Upper lobe of left lung (tissue), 6 donors: ENCODE measurements around the gene LCE6A. TPM values are rescaled to one million over a fixed set of nuclear protein-coding genes. Genes with fewer than 3 reads are reported as not detected.
A peak's percentile ranks its signal among the peaks of the same experiment; 100 is the strongest.

Source experiments
- ATAC-seq, 2 donors: fragments of 200-7000 bp; cut with Tn5 transposase; one replicate each; pipeline ENCODE4 v1.9.1; 2022; ENCODE audit warnings: mild to moderate bottlenecking in 2 of 2, moderate library complexity in 2 of 2; ENCODE audit not compliant: low FRiP score in 2 of 2
- DNase-seq, 2 donors: peaks; one replicate each; pipeline ENCODE4 v3.0.0-alpha.2; 2019 to 2020
- H3K27ac ChIP-seq, 4 donors: fragments of 200-600 bp; sonication (generic); one replicate each; pipeline ENCODE4 v1.5.1; 2016 to 2019
- H3K27me3 ChIP-seq, 4 donors: fragments of 200-600 bp; sonication (generic); one replicate each; pipeline ENCODE4 v1.5.1; 2017 to 2019
- H3K36me3 ChIP-seq, 4 donors: fragments of 200-600 bp; sonication (generic); one replicate each; pipeline ENCODE4 v1.5.1; 2016 to 2019
- H3K4me1 ChIP-seq, 4 donors: fragments of 200-600 bp; sonication (generic); one replicate each; pipeline ENCODE4 v1.5.1; 2018 to 2019
- H3K4me3 ChIP-seq, 4 donors: fragments of 200-600 bp; sonication (generic); one replicate each; pipeline ENCODE4 v1.5.1; 2017 to 2019; ENCODE audit warnings: mild to moderate bottlenecking in 2 of 4, moderate library complexity in 1 of 4
- H3K9me3 ChIP-seq, 4 donors: fragments of 200-600 bp; sonication (generic); one replicate each; pipeline ENCODE4 v1.5.1; 2018 to 2019
- CTCF ChIP-seq, 6 experiments: fragments of 450-650 bp in 4 of 6; fragments of 200-600 bp in 2 of 6; sonication (generic) in 2 of 6; IDR thresholded peaks; one replicate each; pipeline ENCODE4 v1.5.1; 2016 to 2019; ENCODE audit warnings: antibody characterized with exemption in 6 of 6
- EP300 ChIP-seq, 4 donors: sonication (generic); formaldehyde crosslinking; IDR thresholded peaks; one replicate each; pipeline ENCODE4 v1.5.1; 2017; ENCODE audit warnings: antibody characterized with exemption in 4 of 4, control low read depth in 2 of 4
- POLR2A ChIP-seq, 4 donors: fragments of 450-650 bp; IDR thresholded peaks; one replicate each; pipeline ENCODE4 v1.5.1; 2016 to 2017; ENCODE audit warnings: antibody characterized with exemption in 4 of 4, mild to moderate bottlenecking in 2 of 4
- POLR2AphosphoS5 ChIP-seq, 2 donors: sonication (generic); formaldehyde crosslinking; IDR thresholded peaks; one replicate each; pipeline ENCODE4 v1.5.1; 2017; ENCODE audit warnings: antibody characterized with exemption in 2 of 2
- WGBS, 2 donors: methylation state at CpG; one replicate each; pipeline ENCODE4 v1.1.5; 2017 to 2018; 5-methylcytosine and 5-hydroxymethylcytosine counted together
- total RNA-seq, 6 donors: library from RNA; depleted of rRNA in 4 of 6; stranded (reverse); fragments of >200 nt in 4 of 6; gene quantifications; one replicate each; pipeline versions ENCODE4 v1.1.0 to v1.2.1, GENCODE V29; 2016 to 2021
- donor health status: DM: no; HTN: no; CAD: no; lungs with moderate emphysema.
- donor health status: DM: no; HTN: yes; CAD: no; lungs with severe emphysema.

Gene LCE6A
- total RNA-seq, 6 donors from 2014 or later, result not detected

- TF ChIP-seq POLR2A (IDR thresholded peaks at IDR 0.05) (no peak), CTCF (IDR thresholded peaks at IDR 0.05) (no peak), POLR2AphosphoS5 (IDR thresholded peaks at IDR 0.05) (no peak), EP300 (IDR thresholded peaks at IDR 0.05) (no peak)
- DNase-seq (no peak), ATAC-seq (no peak)
- no peaks in the 10 kb centered on the region for H3K27me3 ChIP-seq
- H3K4me3 ChIP-seq, result no peak overlapping the region
- no peaks in the 10 kb centered on the region for H3K4me1 ChIP-seq
- 77 to 80% methylated on average over 3 of the region's 3 CpGs for WGBS, 2 donors
- H3K36me3 ChIP-seq, result no peaks in the 10 kb centered on the region
- no peaks in the 10 kb centered on the region for H3K9me3 ChIP-seq
- no peak overlapping the region for H3K27ac ChIP-seq
Observed at GRCh38 chr1:152860129-152860528, 17.5 kb downstream of the LCE6A start.

- Histone ChIP-seq H3K27ac (no peak overlapping the region), H3K36me3 (no peaks in the 10 kb centered on the region), H3K27me3 (no peaks in the 10 kb centered on the region), H3K4me3 (no peak overlapping the region), H3K4me1 (no peaks in the 10 kb centered on the region), H3K9me3 (no peaks in the 10 kb centered on the region)
- TF ChIP-seq CTCF (IDR thresholded peaks at IDR 0.05) (no peak), POLR2A (IDR thresholded peaks at IDR 0.05) (no peak), POLR2AphosphoS5 (IDR thresholded peaks at IDR 0.05) (no peak), EP300 (IDR thresholded peaks at IDR 0.05) (no peak)
- DNase-seq, result no peak
- no peak for ATAC-seq
- 75 to 76% methylated on average over 4 of the region's 4 CpGs for WGBS, 2 donors
Observed at GRCh38 chr1:152861374-152861773, 18.7 kb downstream of the LCE6A start.

- TF ChIP-seq CTCF (IDR thresholded peaks at IDR 0.05) (no peak), EP300 (IDR thresholded peaks at IDR 0.05) (no peak), POLR2A (IDR thresholded peaks at IDR 0.05) (no peak), POLR2AphosphoS5 (IDR thresholded peaks at IDR 0.05) (no peak)
- Histone ChIP-seq H3K36me3 (no peaks in the 10 kb centered on the region), H3K27ac (no peak overlapping the region), H3K9me3 (no peaks in the 10 kb centered on the region), H3K4me3 (no peak overlapping the region), H3K27me3 (no peaks in the 10 kb centered on the region), H3K4me1 (no peaks in the 10 kb centered on the region)
- no peak for DNase-seq
- ATAC-seq, result no peak
Observed at GRCh38 chr1:152864443-152864842, 21.8 kb downstream of the LCE6A start.

- H3K36me3 ChIP-seq, result no peaks in the 10 kb centered on the region
- no peak overlapping the region for H3K27ac ChIP-seq
- ATAC-seq, result no peak
- TF ChIP-seq POLR2A (IDR thresholded peaks at IDR 0.05) (no peak), CTCF (IDR thresholded peaks at IDR 0.05) (no peak)
- WGBS, 2 donors, result 72 to 87% methylated on average over 2 of the region's 2 CpGs
- no peaks in the 10 kb centered on the region for H3K27me3 ChIP-seq
- no peak for DNase-seq
- H3K9me3 ChIP-seq, result no peaks in the 10 kb centered on the region
- no peaks in the 10 kb centered on the region for H3K4me1 ChIP-seq
- H3K4me3 ChIP-seq, result no peak overlapping the region
Observed at GRCh38 chr1:152866321-152866720, 23.7 kb downstream of the LCE6A start.

GRCh38 chr1:152869808-152870419, 27.3 kb downstream of the LCE6A start:
- peak in 1 of 2 donors; percentile 63 for DNase-seq
- Histone ChIP-seq H3K9me3 (no peaks in the 10 kb centered on the region), H3K4me3 (no peak overlapping the region), H3K27me3 (no peaks in the 10 kb centered on the region), H3K27ac (no peak overlapping the region), H3K4me1 (no peaks in the 10 kb centered on the region), H3K36me3 (no peaks in the 10 kb centered on the region)
- TF ChIP-seq CTCF (IDR thresholded peaks at IDR 0.05) (peak; percentile 45 to 72 (median 62)), EP300 (IDR thresholded peaks at IDR 0.05) (no peak)
- peak; percentile 83 to 89 for ATAC-seq
- 34 to 35% methylated on average over 9 of the region's 9 CpGs for WGBS, 2 donors
